ENCODE data around the gene PPP1R12A.

- no peak for TF ChIP-seq YY1 (IDR thresholded peaks at IDR 0.05; ENCODE audit: insufficient read depth, insufficient read length)
- no peak for TF ChIP-seq SUZ12 (IDR thresholded peaks at IDR 0.05; ENCODE audit: extremely low read depth, insufficient read depth, insufficient read length)
Observed at GRCh38 chr12:79982086-79983062, 47.5 kb upstream of the PPP1R12A start.

Data from NT2/D1 (cell line).